Right cardiac atrium (tissue), 5 donors: ENCODE results near the gene TADA2A. TPM values are rescaled to one million over a fixed set of nuclear protein-coding genes. Genes with fewer than 3 reads are reported as not detected.
"Not testable (repeated sequence)": the region's sequence is repeated elsewhere in the genome, so short reads cannot be mapped to it uniquely, and the experiment has no call there.

Experiments used
- ATAC-seq, 2 donors: fragments of 200-7000 bp; cut with Tn5 transposase; one replicate each; pipeline versions ENCODE4 v1.8.0 to v1.9.1; 2020; ENCODE audit warnings: moderate library complexity in 2 of 2, mild to moderate bottlenecking in 1 of 2
- DNase-seq, 3 donors: peaks; one replicate each; pipeline ENCODE4 v3.0.0-alpha.2; 2020
- H3K27ac ChIP-seq: one replicate; pipeline ENCODE4 v1.5.1; 2013; ENCODE audit warnings: mild to moderate bottlenecking, low read length, control low read depth, moderate library complexity
- H3K27me3 ChIP-seq: one replicate; pipeline ENCODE4 v1.6.1; 2013; ENCODE audit not compliant: control insufficient read depth, insufficient read depth
- H3K4me1 ChIP-seq: one replicate; pipeline ENCODE4 v1.6.1; 2013; ENCODE audit warnings: low read length; ENCODE audit not compliant: control insufficient read depth, insufficient read depth
- H3K4me3 ChIP-seq: one replicate; pipeline ENCODE4 v1.5.1; 2013; ENCODE audit warnings: low read length, control low read depth
- H3K9me3 ChIP-seq: one replicate; pipeline ENCODE4 v1.6.1; 2013; ENCODE audit warnings: low read length; ENCODE audit not compliant: control insufficient read depth
- WGBS: extraction: QIAGEN DNeasy Blood & Tissue Kit; methylation state at CpG from one replicate; pipeline ENCODE4 v1.1.7; 2013; 5-methylcytosine and 5-hydroxymethylcytosine counted together
- intact Hi-C, 4 donors: fragments of 100-400 bp; cut with DNase I; formaldehyde crosslinking; loops; one replicate each; pipeline versions ENCODE4 v1.11.0 to v1.14.0; 2022 to 2023
- polyA plus RNA-seq: library from polyadenylated mRNA; stranded (reverse); fragments of 200-250 nt; gene quantifications from one replicate; pipeline ENCODE4 v1.2.3, GENCODE V29; 2013
- total RNA-seq, 4 donors: library from RNA; stranded (reverse); fragmentation: NEBNext Ultra II Directional; extraction: Animal tissue kit (Norgen Biotek cat#: 25700); gene quantifications; one replicate each; pipeline ENCODE4 v1.2.1, GENCODE V29; 2021
- donor health status: healthy with polysubstance abuse.
- donor health status: DM: no; HTN: yes; CAD: no.
- donor health status: DM: no; HTN: no; CAD: no.
- donor health status: DM: no; HTN: yes; CAD: no; lungs with severe emphysema.
- donor health status: DM: yes; HTN: yes; CAD: no.

Gene TADA2A
- total and polyA plus RNA-seq, 5 donors = 6.2 to 18.0 (median 14.1) TPM

GRCh38 chr17:37430051-37430627 is 23.5 kb downstream of the TADA2A start:
- H3K9me3 ChIP-seq = no peaks in the 10 kb centered on the region
- H3K4me3 ChIP-seq = no peak overlapping the region
- WGBS = 50% methylated on average over 1 of the region's 1 CpG
- DNase-seq = no peak
- no peak for ATAC-seq
- intact Hi-C loops = no loop called here
- H3K4me1 ChIP-seq = no peaks in the 10 kb centered on the region
- H3K27ac ChIP-seq = no peak overlapping the region
- H3K27me3 ChIP-seq = no peaks in the 10 kb centered on the region

DNA sequence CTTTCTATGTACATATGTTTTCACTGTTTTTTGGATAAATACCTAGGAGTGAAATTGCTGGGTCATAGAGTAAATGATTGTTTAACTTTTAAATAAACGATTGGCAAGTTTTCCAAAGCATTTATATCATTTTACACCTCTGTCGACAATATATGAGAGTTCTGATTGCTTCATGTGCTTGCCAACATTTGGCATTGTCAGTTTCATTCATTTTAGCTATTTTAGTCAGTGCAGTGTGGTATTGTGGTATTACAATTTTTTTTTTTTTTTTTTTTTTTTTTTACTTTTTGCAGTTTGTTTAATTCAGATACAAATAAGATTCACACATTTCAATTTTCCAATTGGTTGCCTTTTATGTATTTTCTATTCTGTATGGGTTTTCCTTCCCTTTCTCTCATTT is 26.0 kb downstream of the TADA2A start:
- ATAC-seq (no peak), DNase-seq (no peak)
- intact Hi-C loops = no loop called here
- no peak overlapping the region for H3K27ac ChIP-seq
- WGBS = 94% methylated on average over 2 of the region's 2 CpGs
- no peak overlapping the region for H3K4me3 ChIP-seq
- H3K4me1 ChIP-seq = no peaks in the 10 kb centered on the region
- no peaks in the 10 kb centered on the region for H3K27me3 ChIP-seq
- no peaks in the 10 kb centered on the region for H3K9me3 ChIP-seq

GRCh38 chr17:37438141-37438540 is 31.5 kb downstream of the TADA2A start:
- H3K27me3 ChIP-seq = no peaks in the 10 kb centered on the region
- H3K27ac ChIP-seq = no peak overlapping the region
- ATAC-seq (no peak), DNase-seq (no peak)
- H3K4me1 ChIP-seq = no peaks in the 10 kb centered on the region
- WGBS = 62% methylated on average over 4 of the region's 4 CpGs
- H3K4me3 ChIP-seq = no peak overlapping the region
- no peaks in the 10 kb centered on the region for H3K9me3 ChIP-seq
- intact Hi-C loops = no loop called here

- no peak overlapping the region for H3K27ac ChIP-seq
- DNase-seq = no peak
- WGBS = 92% methylated on average over 2 of the region's 2 CpGs
- H3K27me3 ChIP-seq = no peaks in the 10 kb centered on the region
- intact Hi-C loops = no loop called here
- ATAC-seq = no peak
- H3K4me3 ChIP-seq = no peak overlapping the region
- H3K9me3 ChIP-seq = no peaks in the 10 kb centered on the region
- H3K4me1 ChIP-seq = no peaks in the 10 kb centered on the region
Measured at GRCh38 chr17:37440424-37440823, 33.7 kb downstream of the TADA2A start.

- intact Hi-C loops = not testable (repeated sequence)
- WGBS = 91% methylated on average over 12 of the region's 12 CpGs
Measured at GRCh38 chr17:37441369-37442014, 34.8 kb downstream of the TADA2A start.

GRCh38 chr17:37446027-37446426 is 39.3 kb downstream of the TADA2A start:
- DNase-seq = no peak
- H3K27ac ChIP-seq = no peak overlapping the region
- no peak overlapping the region for H3K4me3 ChIP-seq
- ATAC-seq = no peak
- H3K4me1 ChIP-seq = no peaks in the 10 kb centered on the region
- WGBS = 88% methylated on average over 4 of the region's 4 CpGs
- intact Hi-C loops = no loop called here
- no peaks in the 10 kb centered on the region for H3K9me3 ChIP-seq
- H3K27me3 ChIP-seq = no peaks in the 10 kb centered on the region

More at GRCh38 chr17:37441369-37442014, 34.8 kb downstream of the TADA2A start:
- H3K9me3 ChIP-seq, H3K27me3 ChIP-seq, H3K4me1 ChIP-seq, H3K4me3 ChIP-seq, ATAC-seq, H3K27ac ChIP-seq, DNase-seq: not testable (repeated sequence)

DNA sequence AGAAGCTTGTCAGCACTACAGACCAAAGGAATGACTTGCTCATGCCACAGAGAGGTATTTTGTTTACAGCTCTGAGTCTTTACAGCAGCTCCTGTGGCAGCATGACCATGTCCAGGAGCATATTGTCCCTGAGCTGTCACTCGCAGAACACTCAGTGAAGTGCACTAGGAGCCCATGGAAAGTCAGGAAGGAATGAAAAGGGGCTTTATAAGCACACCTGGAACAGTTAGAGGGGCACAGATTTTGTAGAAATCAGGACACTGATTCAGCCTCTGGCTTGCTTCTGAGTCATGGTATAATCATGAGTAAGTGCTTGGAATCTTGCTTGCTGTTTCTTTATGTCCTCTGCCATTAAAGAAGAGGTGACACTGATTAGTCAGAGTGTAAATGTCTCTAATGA is 41.0 kb downstream of the TADA2A start:
- 94% methylated on average over 1 of the region's 1 CpG for WGBS

GRCh38 chr17:37450112-37450511 is 43.4 kb downstream of the TADA2A start:
- intact Hi-C loops = no loop called here
- ATAC-seq = no peak
- 91% methylated on average over 6 of the region's 6 CpGs for WGBS

More for the DNA sequence above, 41.0 kb downstream of the TADA2A start:
- Histone ChIP-seq H3K4me1 (no peaks in the 10 kb centered on the region), H3K9me3 (no peaks in the 10 kb centered on the region), H3K27ac (no peak overlapping the region), H3K27me3 (no peaks in the 10 kb centered on the region), H3K4me3 (no peak overlapping the region)
- intact Hi-C loops = no loop called here
- no peak for DNase-seq
- no peak for ATAC-seq

DNA sequence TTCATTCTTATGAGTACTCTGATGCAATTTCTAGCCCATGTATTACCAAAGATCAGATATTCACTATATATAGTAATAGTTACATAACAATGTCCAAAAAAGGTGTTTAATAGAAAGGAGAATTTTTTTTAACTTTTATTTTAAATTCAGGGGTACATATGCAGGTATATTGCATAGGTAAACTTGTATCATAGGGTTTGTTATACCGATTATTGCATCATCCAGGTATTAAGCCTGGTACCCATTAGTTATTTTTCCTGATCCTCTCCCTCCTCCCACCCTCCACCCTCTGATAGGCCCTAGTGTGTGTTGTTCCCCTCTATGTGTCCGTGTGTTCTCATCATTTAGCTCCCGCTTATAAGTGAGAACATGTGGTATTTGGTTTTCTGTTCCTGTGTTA is 51.1 kb downstream of the TADA2A start:
- DNase-seq, H3K9me3 ChIP-seq, ATAC-seq, H3K4me3 ChIP-seq, H3K27ac ChIP-seq, H3K4me1 ChIP-seq, intact Hi-C loops, H3K27me3 ChIP-seq: not testable (repeated sequence)
- WGBS = 95% methylated on average over 3 of the region's 3 CpGs

More at GRCh38 chr17:37450112-37450511, 43.4 kb downstream of the TADA2A start:
- Histone ChIP-seq H3K4me1 (no peaks in the 10 kb centered on the region), H3K4me3 (no peak overlapping the region), H3K9me3 (no peaks in the 10 kb centered on the region), H3K27ac (no peak overlapping the region), H3K27me3 (no peaks in the 10 kb centered on the region)
- DNase-seq = no peak

- no peaks in the 10 kb centered on the region for H3K9me3 ChIP-seq
- 99% methylated on average over 3 of the region's 3 CpGs for WGBS
- no peak for DNase-seq
- no peaks in the 10 kb centered on the region for H3K4me1 ChIP-seq
- ATAC-seq = no peak
- H3K27me3 ChIP-seq = no peaks in the 10 kb centered on the region
- intact Hi-C loops = no loop called here
- no peak overlapping the region for H3K4me3 ChIP-seq
- no peak overlapping the region for H3K27ac ChIP-seq
Measured at GRCh38 chr17:37458805-37459204, 52.1 kb downstream of the TADA2A start.

GRCh38 chr17:37461668-37462067 is 55.0 kb downstream of the TADA2A start:
- Histone ChIP-seq H3K4me1 (no peaks in the 10 kb centered on the region), H3K4me3 (no peak overlapping the region), H3K27ac (no peak overlapping the region), H3K27me3 (no peaks in the 10 kb centered on the region), H3K9me3 (no peaks in the 10 kb centered on the region)
- DNase-seq (no peak), ATAC-seq (no peak)
- intact Hi-C loops = no loop called here
- 91% methylated on average over 3 of the region's 3 CpGs for WGBS
